Colonic mucosa (tissue), 4 donors: ENCODE results near the gene MICALL1. TPM values are rescaled to one million over a fixed set of nuclear protein-coding genes. Genes with fewer than 3 reads are reported as not detected.

Experiments used
- DNase-seq: peaks from one replicate; pipeline ENCODE4 v3.0.0-alpha.2; 2020
- H3K27ac ChIP-seq: fragments of 200-600 bp; one replicate; pipeline ENCODE4 v1.8.0; 2021
- H3K27me3 ChIP-seq: fragments of 200-600 bp; one replicate; pipeline ENCODE4 v1.8.0; 2021
- H3K36me3 ChIP-seq: fragments of 200-600 bp; one replicate; pipeline ENCODE4 v1.8.0; 2021
- H3K4me1 ChIP-seq: fragments of 200-600 bp; one replicate; pipeline ENCODE4 v1.8.0; 2021; ENCODE audit warnings: mild to moderate bottlenecking
- H3K4me3 ChIP-seq: fragments of 200-600 bp; one replicate; pipeline ENCODE4 v1.8.0; 2021
- H3K9ac ChIP-seq, 2 donors: one replicate each; pipeline ENCODE4 v1.7.0; 2013; ENCODE audit warnings: control low read depth in 2 of 2, low read depth in 2 of 2, low read length in 2 of 2
- H3K9me3 ChIP-seq: fragments of 200-600 bp; one replicate; pipeline ENCODE4 v1.8.0; 2021
- intact Hi-C: fragments of 100-400 bp; cut with DNase I; formaldehyde crosslinking; loops from one replicate; pipeline ENCODE4 v1.14.1; 2022
- total RNA-seq, 2 donors: library from RNA; stranded (reverse); fragmentation: NEBNext Ultra II Directional in 1 of 2; extraction: Animal tissue kit (Norgen Biotek cat#: 25700) in 1 of 2; gene quantifications; one replicate each; pipeline ENCODE4 v1.2.1, GENCODE V29; 2021
- TF ChIP-seq, protein P1 (sequence below): fragments of 200-600 bp; IDR thresholded peaks from one replicate; pipeline ENCODE4 v1.8.0; 2022; ENCODE audit warnings: antibody characterized with exemption, mild to moderate bottlenecking
- donor health status: healthy.
- donor health status: DM: no; HTN: no; CAD: no.
- donor health status: DM: no; HTN: no; CAD: no.

Gene MICALL1
- total RNA-seq, 2 donors from 2014 or later, result 27.3 TPM

DNA sequence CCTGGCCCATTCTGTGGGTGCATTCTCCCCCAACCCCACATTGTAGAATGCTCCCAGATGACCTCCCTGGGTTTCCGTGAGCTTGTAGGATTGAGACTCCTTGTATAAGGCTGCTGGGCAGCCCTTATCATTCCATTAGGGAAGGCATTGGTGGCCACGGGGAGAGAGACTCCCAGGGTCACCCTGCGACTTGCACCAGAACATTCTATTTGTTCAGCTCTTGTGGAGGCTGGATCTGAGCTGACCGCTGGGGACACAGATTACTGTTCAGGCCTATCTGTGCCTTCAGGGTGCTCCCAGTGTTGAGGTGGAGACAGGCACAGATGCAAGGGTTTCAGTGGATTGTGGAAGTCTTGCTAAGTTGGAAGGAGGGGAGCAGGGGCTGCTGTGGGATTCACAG, 17.8 kb downstream of the MICALL1 start:
- Histone ChIP-seq H3K9ac (no peak overlapping the region), H3K4me3 (no peak overlapping the region), H3K27me3 (no peaks in the 10 kb centered on the region), H3K9me3 (no peaks in the 10 kb centered on the region), H3K27ac (no peak overlapping the region), H3K36me3 (peaks cover 11% of the 10 kb centered on the region), H3K4me1 (no peaks in the 10 kb centered on the region)
- TF ChIP-seq, protein P1, sequence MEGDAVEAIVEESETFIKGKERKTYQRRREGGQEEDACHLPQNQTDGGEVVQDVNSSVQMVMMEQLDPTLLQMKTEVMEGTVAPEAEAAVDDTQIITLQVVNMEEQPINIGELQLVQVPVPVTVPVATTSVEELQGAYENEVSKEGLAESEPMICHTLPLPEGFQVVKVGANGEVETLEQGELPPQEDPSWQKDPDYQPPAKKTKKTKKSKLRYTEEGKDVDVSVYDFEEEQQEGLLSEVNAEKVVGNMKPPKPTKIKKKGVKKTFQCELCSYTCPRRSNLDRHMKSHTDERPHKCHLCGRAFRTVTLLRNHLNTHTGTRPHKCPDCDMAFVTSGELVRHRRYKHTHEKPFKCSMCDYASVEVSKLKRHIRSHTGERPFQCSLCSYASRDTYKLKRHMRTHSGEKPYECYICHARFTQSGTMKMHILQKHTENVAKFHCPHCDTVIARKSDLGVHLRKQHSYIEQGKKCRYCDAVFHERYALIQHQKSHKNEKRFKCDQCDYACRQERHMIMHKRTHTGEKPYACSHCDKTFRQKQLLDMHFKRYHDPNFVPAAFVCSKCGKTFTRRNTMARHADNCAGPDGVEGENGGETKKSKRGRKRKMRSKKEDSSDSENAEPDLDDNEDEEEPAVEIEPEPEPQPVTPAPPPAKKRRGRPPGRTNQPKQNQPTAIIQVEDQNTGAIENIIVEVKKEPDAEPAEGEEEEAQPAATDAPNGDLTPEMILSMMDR, result no peak
- DNase-seq, result no peak
- intact Hi-C loops, result no loop called here

DNA sequence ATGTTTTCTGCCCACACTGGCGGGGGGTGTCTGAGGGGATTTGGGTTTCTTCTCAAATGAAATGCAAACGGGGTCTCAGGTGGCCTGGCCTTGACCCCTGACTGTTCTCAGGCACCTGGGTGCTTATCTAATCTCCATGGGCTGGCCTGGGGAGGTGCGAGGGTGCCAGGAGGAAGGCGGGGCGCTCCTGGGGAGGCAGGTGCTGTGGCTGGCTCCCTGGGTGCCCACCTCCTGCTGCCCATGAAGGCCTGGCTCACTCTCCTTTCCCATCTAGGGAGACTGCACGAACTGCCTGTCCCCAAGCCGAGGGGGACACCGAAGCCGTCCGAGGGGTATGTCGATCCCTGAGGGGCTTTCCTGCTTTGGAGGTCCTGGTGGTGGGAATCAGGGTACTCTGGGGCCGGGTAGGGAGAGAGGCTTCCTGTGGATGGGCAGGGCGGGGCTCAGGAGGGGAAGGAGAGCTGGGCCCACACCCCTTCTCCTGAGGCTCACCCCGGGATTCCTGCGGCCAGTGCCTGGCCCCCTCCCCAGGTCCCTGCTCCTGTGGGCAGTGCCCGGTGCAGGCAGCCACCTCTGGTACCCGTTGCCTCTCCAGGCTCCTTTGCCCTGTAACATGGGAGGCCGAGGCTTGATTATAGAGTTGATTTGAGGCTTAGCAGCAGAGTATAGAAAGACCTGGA, 18.4 kb downstream of the MICALL1 start:
- no peak for DNase-seq
- Histone ChIP-seq H3K36me3 (peaks cover 11% of the 10 kb centered on the region), H3K27ac (no peak overlapping the region), H3K27me3 (no peaks in the 10 kb centered on the region), H3K4me3 (no peak overlapping the region), H3K9me3 (no peaks in the 10 kb centered on the region), H3K4me1 (no peaks in the 10 kb centered on the region), H3K9ac (no peak overlapping the region)
- TF ChIP-seq, protein P1, result no peak
- intact Hi-C loops, result no loop called here

DNA sequence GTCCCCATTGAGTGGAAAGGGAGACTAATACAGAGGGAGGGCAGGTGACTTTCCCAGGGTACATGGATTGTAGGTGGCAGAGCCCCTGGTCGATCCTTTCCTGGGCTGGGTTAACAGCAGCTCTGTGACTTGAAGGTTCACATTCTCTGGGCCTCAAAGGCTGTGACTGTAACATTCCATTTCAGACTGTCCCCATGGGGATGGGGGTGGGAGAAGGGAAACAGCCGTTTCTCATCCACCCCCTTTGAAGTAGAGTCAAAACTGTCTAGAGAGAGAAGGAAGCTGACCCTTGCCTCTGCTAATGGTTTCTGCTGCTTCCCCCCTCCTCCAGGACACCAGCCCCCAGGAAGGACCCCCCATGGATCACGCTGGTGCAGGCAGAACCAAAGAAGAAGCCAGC, 19.2 kb downstream of the MICALL1 start:
- H3K27ac ChIP-seq, result no peak overlapping the region
- H3K9ac ChIP-seq, result no peak overlapping the region
- DNase-seq, result no peak
- H3K27me3 ChIP-seq, result no peaks in the 10 kb centered on the region
- H3K9me3 ChIP-seq, result no peaks in the 10 kb centered on the region
- H3K36me3 ChIP-seq, result peaks cover 11% of the 10 kb centered on the region
- intact Hi-C loops, result no loop called here
- H3K4me3 ChIP-seq, result no peak overlapping the region
- TF ChIP-seq, protein P1, result no peak
- no peaks in the 10 kb centered on the region for H3K4me1 ChIP-seq

DNA sequence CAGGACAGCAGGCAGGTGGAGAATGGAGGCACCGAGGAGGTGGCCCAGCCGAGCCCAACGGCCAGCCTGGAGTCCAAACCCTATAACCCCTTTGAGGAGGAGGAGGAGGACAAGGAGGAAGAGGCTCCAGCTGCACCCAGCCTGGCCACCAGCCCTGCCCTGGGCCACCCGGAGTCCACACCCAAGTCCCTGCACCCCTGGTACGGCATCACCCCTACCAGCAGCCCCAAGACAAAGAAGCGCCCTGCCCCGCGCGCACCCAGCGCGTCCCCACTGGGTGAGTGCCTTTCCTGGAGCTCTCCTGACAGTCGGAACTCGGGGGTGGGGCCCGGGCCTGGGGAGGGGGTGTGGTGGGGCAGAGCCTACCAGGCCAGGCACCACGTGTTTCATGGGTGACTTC, 19.7 kb downstream of the MICALL1 start:
- Histone ChIP-seq H3K4me1 (no peaks in the 10 kb centered on the region), H3K9ac (no peak overlapping the region), H3K4me3 (no peak overlapping the region), H3K36me3 (peaks cover 11% of the 10 kb centered on the region), H3K27ac (no peak overlapping the region), H3K27me3 (no peaks in the 10 kb centered on the region), H3K9me3 (no peaks in the 10 kb centered on the region)
- TF ChIP-seq, protein P1, result no peak
- intact Hi-C loops, result no loop called here
- no peak for DNase-seq

DNA sequence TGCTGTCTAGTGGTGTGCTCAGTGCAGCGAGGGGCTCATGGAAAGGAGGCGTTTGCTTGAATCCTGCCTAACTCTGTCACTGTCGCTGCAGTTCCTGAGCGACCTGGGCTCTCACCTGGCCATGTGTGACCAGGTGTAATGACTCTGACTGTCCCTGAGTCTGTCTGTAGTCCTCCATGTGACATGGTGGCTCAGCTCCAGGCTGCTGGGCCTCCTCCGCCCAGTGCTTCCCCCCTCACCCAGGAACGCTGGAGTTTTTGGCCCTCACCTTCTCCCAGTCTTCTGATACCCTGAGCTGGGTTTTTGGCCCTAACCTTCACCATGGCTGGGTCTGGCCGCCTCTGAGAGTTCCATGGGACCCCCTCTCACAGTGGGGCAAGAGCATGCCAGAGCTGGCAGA, 20.3 kb downstream of the MICALL1 start:
- Histone ChIP-seq H3K27me3 (no peaks in the 10 kb centered on the region), H3K4me3 (no peak overlapping the region), H3K27ac (no peak overlapping the region), H3K36me3 (peaks cover 11% of the 10 kb centered on the region), H3K9ac (no peak overlapping the region), H3K9me3 (no peaks in the 10 kb centered on the region), H3K4me1 (no peaks in the 10 kb centered on the region)
- intact Hi-C loops, result no loop called here
- TF ChIP-seq, protein P1, result no peak
- DNase-seq, result no peak
